Measurements from ENCODE around the gene SNAP23. TPM values are rescaled to one million over a fixed set of nuclear protein-coding genes. Genes with fewer than 3 reads are reported as not detected.

SNAP23 gene
- total RNA-seq, 1 experiment from 2014 or later, result 92.2 TPM

DNA sequence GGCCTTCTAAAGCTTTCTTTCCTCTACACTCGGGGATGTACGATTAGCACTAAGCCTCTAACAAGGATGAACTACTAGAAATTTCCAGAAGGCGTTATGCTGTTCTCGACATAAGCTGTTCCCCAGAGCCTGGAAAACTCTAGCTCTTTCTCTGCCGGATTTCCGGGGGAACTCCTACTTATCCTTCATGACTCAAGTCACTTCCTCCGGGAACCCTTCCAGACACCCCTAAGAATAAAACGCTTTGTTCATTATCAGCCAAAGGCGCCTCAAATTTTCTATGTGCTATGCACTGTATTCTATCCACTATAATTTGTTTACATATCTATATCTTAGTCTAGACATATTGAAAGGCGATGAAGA is 455 bp upstream of the SNAP23 start:
- peaks cover 29% of the 10 kb centered on the region for H3K36me3 Mint-ChIP-seq (ENCODE audit: insufficient read depth, unreplicated experiment)
- POLR2A ChIA-PET, result interaction anchor here (0.7 to 1.0 kb wide), 2 partner anchors 10 to 12 kb away, joined by 3 to 4 read pairs; no protein-coding TSS in a partner anchor
- H3K27me3 ChIP-seq (replicated peaks; ENCODE audit: control insufficient read depth, insufficient read depth, low read length), result no peaks in the 10 kb centered on the region

GRCh38 chr15:42498212-42499068 is 3.0 kb downstream of the SNAP23 start:
- H3K27ac Mint-ChIP-seq (ENCODE audit: unreplicated experiment), result peak overlapping the region; percentile 80
- Histone ChIP-seq H3K27me3 (replicated peaks; ENCODE audit: control insufficient read depth, insufficient read depth, low read length) (no peaks in the 10 kb centered on the region), H3K9me3 (no peaks in the 10 kb centered on the region), H3K36me3 (ENCODE audit: control insufficient read depth, insufficient read depth, low read length) (no peaks in the 10 kb centered on the region), H3K4me1 (peaks cover 34% of the 10 kb centered on the region), H3K4me3 (ENCODE audit: low read depth, low read length) (no peak overlapping the region)
- H3K4me1 Mint-ChIP-seq (ENCODE audit: low read depth, unreplicated experiment), result peaks cover 41% of the 10 kb centered on the region
- peak overlapping the region; percentile 34 for H3K4me3 Mint-ChIP-seq (ENCODE audit: unreplicated experiment)
- no peaks in the 10 kb centered on the region for H3K27me3 Mint-ChIP-seq (ENCODE audit: insufficient read depth, unreplicated experiment)
- DNase-seq, result peak in 1 of 2 experiments; percentile 40
- TF ChIP-seq, protein P1, sequence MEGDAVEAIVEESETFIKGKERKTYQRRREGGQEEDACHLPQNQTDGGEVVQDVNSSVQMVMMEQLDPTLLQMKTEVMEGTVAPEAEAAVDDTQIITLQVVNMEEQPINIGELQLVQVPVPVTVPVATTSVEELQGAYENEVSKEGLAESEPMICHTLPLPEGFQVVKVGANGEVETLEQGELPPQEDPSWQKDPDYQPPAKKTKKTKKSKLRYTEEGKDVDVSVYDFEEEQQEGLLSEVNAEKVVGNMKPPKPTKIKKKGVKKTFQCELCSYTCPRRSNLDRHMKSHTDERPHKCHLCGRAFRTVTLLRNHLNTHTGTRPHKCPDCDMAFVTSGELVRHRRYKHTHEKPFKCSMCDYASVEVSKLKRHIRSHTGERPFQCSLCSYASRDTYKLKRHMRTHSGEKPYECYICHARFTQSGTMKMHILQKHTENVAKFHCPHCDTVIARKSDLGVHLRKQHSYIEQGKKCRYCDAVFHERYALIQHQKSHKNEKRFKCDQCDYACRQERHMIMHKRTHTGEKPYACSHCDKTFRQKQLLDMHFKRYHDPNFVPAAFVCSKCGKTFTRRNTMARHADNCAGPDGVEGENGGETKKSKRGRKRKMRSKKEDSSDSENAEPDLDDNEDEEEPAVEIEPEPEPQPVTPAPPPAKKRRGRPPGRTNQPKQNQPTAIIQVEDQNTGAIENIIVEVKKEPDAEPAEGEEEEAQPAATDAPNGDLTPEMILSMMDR (IDR thresholded peaks at IDR 0.05; ENCODE audit: insufficient read depth in 1 of 2, low read depth in 1 of 2, low read length in 1 of 2, severe bottlenecking in 1 of 2, unreplicated experiment in 1 of 2), result no peak
- ChIA-PET CTCF (no interaction called here), POLR2A (no interaction called here)
- no TSS peak for BruUV-seq (replicated peaks)
- intact Hi-C loops (cut with micrococcal nuclease; ENCODE audit: unreplicated experiment), result loop anchor here (10.0 kb wide), 1 partner anchor 156 kb away; no protein-coding TSS in a partner anchor
- H3K9me3 Mint-ChIP-seq (ENCODE audit: unreplicated experiment), result no peaks in the 10 kb centered on the region
- H3K36me3 Mint-ChIP-seq (ENCODE audit: insufficient read depth, unreplicated experiment), result peaks cover 32% of the 10 kb centered on the region

More for the DNA sequence above, 455 bp upstream of the SNAP23 start:
- no peaks in the 10 kb centered on the region for H3K9me3 Mint-ChIP-seq (ENCODE audit: unreplicated experiment)
- Histone ChIP-seq H3K9me3 (no peaks in the 10 kb centered on the region), H3K4me1 (peaks cover 42% of the 10 kb centered on the region), H3K4me3 (ENCODE audit: low read depth, low read length) (peak overlapping the region; percentile 56), H3K36me3 (ENCODE audit: control insufficient read depth, insufficient read depth, low read length) (no peaks in the 10 kb centered on the region)
- CTCF ChIA-PET, result interaction anchor here (0.6 to 1.0 kb wide), 2 partner anchors 69 to 410 kb away, joined by 4 to 5 read pairs; no protein-coding TSS in a partner anchor
- H3K27me3 Mint-ChIP-seq (ENCODE audit: insufficient read depth, unreplicated experiment), result no peaks in the 10 kb centered on the region
- peak in 1 of 2 experiments; percentile 18 for DNase-seq
- intact Hi-C loops (cut with micrococcal nuclease; ENCODE audit: unreplicated experiment), result loop anchor here (2.0 to 10.0 kb wide), 2 partner anchors 54 to 160 kb away; partner anchors contain the start of genes HAUS2 and LRRC57
- TF ChIP-seq, protein P1 (IDR thresholded peaks at IDR 0.05; ENCODE audit: insufficient read depth in 1 of 2, low read depth in 1 of 2, low read length in 1 of 2, severe bottlenecking in 1 of 2, unreplicated experiment in 1 of 2), result no peak
- BruUV-seq (replicated peaks), result TSS peak; percentile 42
- H3K4me3 Mint-ChIP-seq (ENCODE audit: unreplicated experiment), result peak overlapping the region; percentile 84
- H3K27ac Mint-ChIP-seq (ENCODE audit: unreplicated experiment), result peak overlapping the region; percentile 72
- peaks cover 42% of the 10 kb centered on the region for H3K4me1 Mint-ChIP-seq (ENCODE audit: low read depth, unreplicated experiment)

GRCh38 chr15:42499858-42500609 is 4.6 kb downstream of the SNAP23 start:
- Mint-ChIP-seq H3K9me3 (ENCODE audit: unreplicated experiment) (no peaks in the 10 kb centered on the region), H3K27ac (ENCODE audit: unreplicated experiment) (peak overlapping the region; percentile 45), H3K27me3 (ENCODE audit: insufficient read depth, unreplicated experiment) (no peaks in the 10 kb centered on the region), H3K4me3 (ENCODE audit: unreplicated experiment) (no peak overlapping the region), H3K36me3 (ENCODE audit: insufficient read depth, unreplicated experiment) (peaks cover 33% of the 10 kb centered on the region), H3K4me1 (ENCODE audit: low read depth, unreplicated experiment) (peaks cover 31% of the 10 kb centered on the region)
- ChIA-PET CTCF (no interaction called here), POLR2A (interaction anchor here (0.6 kb wide), 1 partner anchor 48 kb away, joined by 4 read pairs; no protein-coding TSS in a partner anchor)
- TF ChIP-seq, protein P1 (IDR thresholded peaks at IDR 0.05; ENCODE audit: insufficient read depth in 1 of 2, low read depth in 1 of 2, low read length in 1 of 2, severe bottlenecking in 1 of 2, unreplicated experiment in 1 of 2), result no peak
- DNase-seq, result no peak
- Histone ChIP-seq H3K4me1 (peaks cover 27% of the 10 kb centered on the region), H3K36me3 (ENCODE audit: control insufficient read depth, insufficient read depth, low read length) (no peaks in the 10 kb centered on the region), H3K27me3 (replicated peaks; ENCODE audit: control insufficient read depth, insufficient read depth, low read length) (no peaks in the 10 kb centered on the region), H3K4me3 (ENCODE audit: low read depth, low read length) (no peak overlapping the region), H3K9me3 (no peaks in the 10 kb centered on the region)
- no TSS peak for BruUV-seq (replicated peaks)
- intact Hi-C loops (cut with micrococcal nuclease; ENCODE audit: unreplicated experiment), result loop anchor here (10.0 kb wide), 1 partner anchor 155 kb away; no protein-coding TSS in a partner anchor

Measured in Caco-2 (cell line).